Activated CD8-positive, alpha-beta memory T cell treated with anti-CD3 and anti-CD28 coated beads for 24 hours (primary cell): Measurements from ENCODE around the gene CASR.

Source experiments
- DNase-seq: peaks from one replicate; pipeline ENCODE4 v3.0.0-alpha.2; 2020

The CASR gene

GRCh38 chr3:122263058-122263457 is 79.6 kb downstream of the CASR start:
- no peak for DNase-seq

- DNase-seq, result no peak
Measured at GRCh38 chr3:122263974-122264588, 80.6 kb downstream of the CASR start.

- DNase-seq, result no peak
Measured at GRCh38 chr3:122265957-122266356, 82.5 kb downstream of the CASR start.

GRCh38 chr3:122268257-122269024 is 85.0 kb downstream of the CASR start:
- DNase-seq, result no peak

- DNase-seq, result no peak
Measured at GRCh38 chr3:122269045-122269444, 85.6 kb downstream of the CASR start.

GRCh38 chr3:122271246-122271898 is 87.9 kb downstream of the CASR start:
- DNase-seq, result no peak

GRCh38 chr3:122272879-122273278 is 89.4 kb downstream of the CASR start:
- DNase-seq, result no peak

GRCh38 chr3:122273498-122273897 is 90.0 kb downstream of the CASR start:
- DNase-seq, result no peak

- DNase-seq, result no peak
Measured at GRCh38 chr3:122281891-122282290, 98.4 kb downstream of the CASR start.

GRCh38 chr3:122283796-122284445 is 100.5 kb downstream of the CASR start:
- no peak for DNase-seq

GRCh38 chr3:122284486-122284885 is 101.0 kb downstream of the CASR start:
- no peak for DNase-seq

- DNase-seq, result no peak
Measured at GRCh38 chr3:122294359-122294758, 110.9 kb downstream of the CASR start.

GRCh38 chr3:122295266-122296062 is 112.0 kb downstream of the CASR start:
- DNase-seq, result no peak

- no peak for DNase-seq
Measured at GRCh38 chr3:122298239-122298638, 114.8 kb downstream of the CASR start.

- DNase-seq, result no peak
Measured at GRCh38 chr3:122299215-122299614, 115.7 kb downstream of the CASR start.

- no peak for DNase-seq
Measured at GRCh38 chr3:122299872-122300460, 116.5 kb downstream of the CASR start.

- DNase-seq, result no peak
Measured at GRCh38 chr3:122301063-122301462, 117.6 kb downstream of the CASR start.

GRCh38 chr3:122305818-122306621 is 122.6 kb downstream of the CASR start:
- no peak for DNase-seq

GRCh38 chr3:122306622-122306953 is 123.1 kb downstream of the CASR start:
- no peak for DNase-seq

- no peak for DNase-seq
Measured at GRCh38 chr3:122307094-122307687, 123.7 kb downstream of the CASR start.

- DNase-seq, result no peak
Measured at GRCh38 chr3:122307976-122308375, 124.5 kb downstream of the CASR start.
